Measurements from ENCODE around the gene TINAGL1. TPM values are rescaled to one million over a fixed set of nuclear protein-coding genes. Genes with fewer than 3 reads are reported as not detected.
A peak's percentile ranks its signal among the peaks of the same experiment; 100 is the strongest.

The TINAGL1 gene
- total and polyA plus RNA-seq, 2 of the 13 experiments (the other 11 are each of a cell fraction or from before 2014, with no cell fraction given): 24.7 to 76.8 TPM

GRCh38 chr1:31576201-31576669, at the start of gene TINAGL1 (continued):
- TF ChIP-seq RERE (CRISPR knock-in tag; IDR thresholded peaks at IDR 0.05; ENCODE audit: low read depth) (0 out of 2 replicates have a peak, but pooled peaks have one; percentile 63), KDM5B (CRISPR knock-in tag; IDR thresholded peaks at IDR 0.05; ENCODE audit: borderline replicate concordance) (0 out of 2 replicates have a peak, but pooled peaks have one; percentile 23), ZNF788 (CRISPR knock-in tag; IDR thresholded peaks at IDR 0.05; ENCODE audit: borderline replicate concordance) (no peak), GMEB1 (CRISPR knock-in tag; IDR thresholded peaks at IDR 0.05; ENCODE audit: borderline replicate concordance) (peak; percentile 15; the same call in 1 of the 2 replicates), ZNF652 (CRISPR knock-in tag; IDR thresholded peaks at IDR 0.05; ENCODE audit: borderline replicate concordance, low read depth) (no peak), POLR2AphosphoS5 (IDR thresholded peaks at IDR 0.05; ENCODE audit: low read depth, low read length) (peak; percentile 76), ZNF740 (CRISPR knock-in tag; IDR thresholded peaks at IDR 0.05) (no peak; the same call in 1 of the 2 replicates), PAXIP1 (CRISPR knock-in tag; conservative IDR thresholded peaks at IDR 0.05) (no peak), JUND (CRISPR knock-in tag; IDR thresholded peaks at IDR 0.05) (no peak), REST (IDR thresholded peaks at IDR 0.05; ENCODE audit: borderline replicate concordance in 1 of 2, low read depth in 1 of 2, low read length in 2 of 2) (no peak), TOE1 (CRISPR knock-in tag; IDR thresholded peaks at IDR 0.05) (no peak), RARG (CRISPR knock-in tag; IDR thresholded peaks at IDR 0.05; ENCODE audit: low read depth) (no peak)

Data from HepG2 (cell line).